Keratinocyte (primary cell): ENCODE measurements around the gene NSUN4. TPM values are rescaled to one million over a fixed set of nuclear protein-coding genes. Genes with fewer than 3 reads are reported as not detected.

Experiments
- DNase-seq: peaks from one replicate; pipeline ENCODE4 v3.0.0-alpha.2; 2011; ENCODE audit warnings: low read depth, missing footprints, low spot score
- FAIRE-seq: peaks from 2 replicates; lab custom pipeline; 2011; peaks lifted over from hg19 to GRCh38; lab: Jason Lieb, UNC
- H2AFZ ChIP-seq: 2 replicates; pipeline ENCODE4 v1.6.0; 2012; ENCODE audit warnings: low read length, control low read depth, inconsistent platforms; ENCODE audit not compliant: control insufficient read depth
- H3K27ac ChIP-seq: 2 replicates; pipeline ENCODE4 v1.5.1; 2011; ENCODE audit warnings: low read length; ENCODE audit not compliant: control insufficient read depth, insufficient read depth
- H3K27me3 ChIP-seq: 3 replicates; pipeline ENCODE4 v1.6.0; 2011; ENCODE audit warnings: low read length; ENCODE audit not compliant: control insufficient read depth, insufficient read depth; ENCODE audit errors: extremely low read depth
- H3K36me3 ChIP-seq, 2 experiments: 2 replicates in 1 of 2; 3 replicates in 1 of 2; pipeline ENCODE4 v1.5.1; 2011; ENCODE audit warnings: low read length in 2 of 2, mild to moderate bottlenecking in 1 of 2; ENCODE audit not compliant: control insufficient read depth in 2 of 2, insufficient read depth in 2 of 2; ENCODE audit errors: extremely low read depth in 1 of 2
- H3K4me1 ChIP-seq: 3 replicates; pipeline ENCODE4 v1.5.1; 2011; ENCODE audit warnings: low read length; ENCODE audit not compliant: control insufficient read depth, insufficient read depth; ENCODE audit errors: extremely low read depth
- H3K4me2 ChIP-seq: 3 replicates; pipeline ENCODE4 v1.6.0; 2011; ENCODE audit warnings: low read depth, low read length; ENCODE audit not compliant: control insufficient read depth, insufficient read depth; ENCODE audit errors: extremely low read depth
- H3K4me3 ChIP-seq, 3 experiments: fragments of 200-600 bp in 1 of 3; sonication (generic) in 1 of 3; 2 replicates in 2 of 3; 3 replicates in 1 of 3; pipeline ENCODE4 v1.5.1; 2011 to 2016; ENCODE audit warnings: low read length in 3 of 3, mild to moderate bottlenecking in 3 of 3, control low read depth in 2 of 3, inconsistent platforms in 1 of 3, low read depth in 1 of 3, mixed read lengths in 1 of 3, mixed run types in 1 of 3, moderate library complexity in 1 of 3; ENCODE audit not compliant: control insufficient read depth in 2 of 3, insufficient read depth in 2 of 3; ENCODE audit errors: extremely low read depth in 1 of 3
- H3K79me2 ChIP-seq: 2 replicates; pipeline ENCODE4 v1.6.0; 2012; ENCODE audit warnings: low read length; ENCODE audit not compliant: control insufficient read depth, insufficient read depth
- H3K9ac ChIP-seq: 3 replicates; pipeline ENCODE4 v1.6.0; 2011; ENCODE audit warnings: low read length; ENCODE audit not compliant: control insufficient read depth, insufficient read depth; ENCODE audit errors: extremely low read depth
- H3K9me1 ChIP-seq: 3 replicates; pipeline ENCODE4 v1.6.0; 2011; ENCODE audit warnings: low read length; ENCODE audit not compliant: control insufficient read depth, insufficient read depth; ENCODE audit errors: extremely low read depth
- H3K9me3 ChIP-seq: 2 replicates; pipeline ENCODE4 v1.5.1; 2012; ENCODE audit warnings: low read depth, low read length; ENCODE audit not compliant: control insufficient read depth
- H4K20me1 ChIP-seq: 3 replicates; pipeline ENCODE4 v1.6.0; 2011; ENCODE audit warnings: low read length; ENCODE audit not compliant: control insufficient read depth, insufficient read depth; ENCODE audit errors: extremely low read depth
- EZH2 ChIP-seq: IDR thresholded peaks from one replicate; pipeline ENCODE4 v1.6.1; 2012; ENCODE audit warnings: inconsistent platforms, mild to moderate bottlenecking, low read length, moderate library complexity
- dilution Hi-C: fragments of 300-500 bp; cut with MboI; formaldehyde crosslinking; loops from one replicate; pipeline ENCODE4 v1.7.0; 2020; ENCODE audit warnings: low sequenced_read_pairs; ENCODE audit not compliant: extremely low pct_ligation_motif_present
- polyA plus RNA-seq, 5 experiments: library from polyadenylated mRNA; depleted of rRNA in 3 of 5; stranded (reverse) in 3 of 5; stranded (forward) in 1 of 5; unstranded in 1 of 5; fragments of >200 nt; gene quantifications; 1 replicate in 1 of 5; 2 replicates in 3 of 5; 3 replicates in 1 of 5; pipeline versions ENCODE4 v1.2.1 to v1.2.3, GENCODE V29; 2011 to 2012; ENCODE audit warnings: missing spikeins in 2 of 5, low read depth in 1 of 5, low replicate concordance in 1 of 5
- TF ChIP-seq, protein P1 (sequence below), 3 experiments: IDR thresholded peaks in 1 of 3; conservative IDR thresholded peaks in 1 of 3; optimal IDR thresholded peaks in 1 of 3; 2 replicates in 2 of 3; 3 replicates in 1 of 3; pipeline versions ENCODE3 to v1.5.1; 2011; ENCODE audit warnings: low read length in 3 of 3, mild to moderate bottlenecking in 3 of 3, moderate library complexity in 2 of 3, control low read depth in 1 of 3, inconsistent platforms in 1 of 3; ENCODE audit not compliant: insufficient read depth in 2 of 3; ENCODE audit errors: extremely low read depth in 1 of 3

Gene NSUN4
- polyA plus RNA-seq, 1 donor (not counting 4 experiments of a cell fraction or from before 2014, with no cell fraction given): 26.3 TPM

- Histone ChIP-seq H3K36me3 (peaks cover 17 to 38% of the 10 kb centered on the region in 2 experiments), H2AFZ (no peak overlapping the region), H3K4me3 (no peak overlapping the region), H3K9me3 (no peaks in the 10 kb centered on the region), H3K27ac (no peak overlapping the region), H3K9me1 (no peaks in the 10 kb centered on the region), H3K79me2 (peaks cover 28% of the 10 kb centered on the region), H3K4me1 (peaks cover 14% of the 10 kb centered on the region), H4K20me1 (no peaks in the 10 kb centered on the region), H3K27me3 (no peaks in the 10 kb centered on the region), H3K9ac (no peak overlapping the region), H3K4me2 (no peak overlapping the region)
- FAIRE-seq: no peak
- dilution Hi-C loops: no loop called here
- no peak for DNase-seq
- TF ChIP-seq, protein P1, sequence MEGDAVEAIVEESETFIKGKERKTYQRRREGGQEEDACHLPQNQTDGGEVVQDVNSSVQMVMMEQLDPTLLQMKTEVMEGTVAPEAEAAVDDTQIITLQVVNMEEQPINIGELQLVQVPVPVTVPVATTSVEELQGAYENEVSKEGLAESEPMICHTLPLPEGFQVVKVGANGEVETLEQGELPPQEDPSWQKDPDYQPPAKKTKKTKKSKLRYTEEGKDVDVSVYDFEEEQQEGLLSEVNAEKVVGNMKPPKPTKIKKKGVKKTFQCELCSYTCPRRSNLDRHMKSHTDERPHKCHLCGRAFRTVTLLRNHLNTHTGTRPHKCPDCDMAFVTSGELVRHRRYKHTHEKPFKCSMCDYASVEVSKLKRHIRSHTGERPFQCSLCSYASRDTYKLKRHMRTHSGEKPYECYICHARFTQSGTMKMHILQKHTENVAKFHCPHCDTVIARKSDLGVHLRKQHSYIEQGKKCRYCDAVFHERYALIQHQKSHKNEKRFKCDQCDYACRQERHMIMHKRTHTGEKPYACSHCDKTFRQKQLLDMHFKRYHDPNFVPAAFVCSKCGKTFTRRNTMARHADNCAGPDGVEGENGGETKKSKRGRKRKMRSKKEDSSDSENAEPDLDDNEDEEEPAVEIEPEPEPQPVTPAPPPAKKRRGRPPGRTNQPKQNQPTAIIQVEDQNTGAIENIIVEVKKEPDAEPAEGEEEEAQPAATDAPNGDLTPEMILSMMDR (optimal IDR thresholded peaks at IDR 0.05 in 1 of 3, IDR thresholded peaks at IDR 0.05 in 1 of 3, conservative IDR thresholded peaks at IDR 0.05 in 1 of 3; ENCODE audit: extremely low read depth in 1 of 3, insufficient read depth in 2 of 3, low read length in 3 of 3): no peak
- no peak for TF ChIP-seq EZH2
Measured at GRCh38 chr1:46342677-46343350, 2.2 kb downstream of the NSUN4 start.

DNA sequence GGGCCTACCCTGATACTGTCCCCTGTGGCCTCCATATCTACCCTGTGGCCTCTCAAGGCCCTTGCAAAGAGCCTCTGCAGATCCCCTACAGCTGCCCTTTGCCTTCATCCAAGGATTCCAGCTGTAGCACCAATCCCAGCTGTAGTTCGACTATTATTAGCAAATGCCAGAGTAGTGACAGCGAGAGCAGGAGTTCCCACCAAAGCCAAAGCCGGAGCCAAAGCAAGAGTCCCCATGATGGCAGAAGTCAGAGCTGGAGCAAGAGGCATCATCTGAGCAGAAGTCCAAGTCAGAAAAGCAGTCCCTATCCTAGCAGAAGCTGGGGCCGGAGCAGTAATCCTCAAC lies 2.7 kb downstream of the NSUN4 start:
- dilution Hi-C loops: no loop called here
- FAIRE-seq (no peak), DNase-seq (no peak)
- Histone ChIP-seq H3K9ac (no peak overlapping the region), H3K4me1 (peaks cover 14% of the 10 kb centered on the region), H3K9me1 (no peaks in the 10 kb centered on the region), H3K27me3 (no peaks in the 10 kb centered on the region), H3K27ac (no peak overlapping the region), H4K20me1 (no peaks in the 10 kb centered on the region), H3K36me3 (peaks cover 17 to 38% of the 10 kb centered on the region in 2 experiments), H3K4me3 (no peak overlapping the region), H2AFZ (no peak overlapping the region), H3K79me2 (peaks cover 28% of the 10 kb centered on the region), H3K4me2 (no peak overlapping the region), H3K9me3 (no peaks in the 10 kb centered on the region)
- no peak for TF ChIP-seq EZH2
- TF ChIP-seq, protein P1 (optimal IDR thresholded peaks at IDR 0.05 in 1 of 3, IDR thresholded peaks at IDR 0.05 in 1 of 3, conservative IDR thresholded peaks at IDR 0.05 in 1 of 3; ENCODE audit: extremely low read depth in 1 of 3, insufficient read depth in 2 of 3, low read length in 3 of 3): no peak
